SJCRH30 (cell line): ENCODE results near the gene RIMS1. TPM values are rescaled to one million over a fixed set of nuclear protein-coding genes. Genes with fewer than 3 reads are reported as not detected.

Experiments used
- DNase-seq, 2 experiments: peaks; one replicate each; pipeline ENCODE4 v3.0.0-alpha.2; 2015 to 2020
- H3K27ac ChIP-seq: fragments of 250-450 bp; sonication (Bioruptor Pico); 2 replicates; pipeline ENCODE4 v1.5.1; 2020; ENCODE audit warnings: mild to moderate bottlenecking, moderate library complexity
- H3K27me3 ChIP-seq: fragments of 250-450 bp; sonication (Bioruptor Pico); 2 replicates; pipeline ENCODE4 v1.5.1; 2020; ENCODE audit warnings: mild to moderate bottlenecking, moderate library complexity
- H3K36me3 ChIP-seq: fragments of 250-450 bp; sonication (Bioruptor Pico); 2 replicates; pipeline ENCODE4 v1.5.1; 2020; ENCODE audit warnings: mild to moderate bottlenecking, moderate library complexity
- H3K4me1 ChIP-seq: fragments of 250-450 bp; sonication (Bioruptor Pico); 2 replicates; pipeline ENCODE4 v1.5.1; 2020; ENCODE audit warnings: mild to moderate bottlenecking, moderate library complexity
- H3K4me3 ChIP-seq: fragments of 250-450 bp; sonication (Bioruptor Pico); 2 replicates; pipeline ENCODE4 v1.5.1; 2020; ENCODE audit warnings: mild to moderate bottlenecking, moderate library complexity
- H3K9me3 ChIP-seq: fragments of 250-450 bp; sonication (Bioruptor Pico); replicated peaks from 2 replicates; pipeline ENCODE4 v1.5.1; 2020; ENCODE audit warnings: mild to moderate bottlenecking, moderate library complexity
- total RNA-seq: library from RNA; depleted of rRNA; stranded (reverse); fragments of >200 nt; shearing (Covaris generic); gene quantifications from 2 replicates; pipeline ENCODE4 v1.2.3, GENCODE V29; 2014

Gene RIMS1
- total RNA-seq, 1 experiment from 2014 or later, result 0.24 TPM

GRCh38 chr6:72102561-72102960 is 216.2 kb downstream of the RIMS1 start:
- no peak overlapping the region for H3K4me3 ChIP-seq
- H3K36me3 ChIP-seq, result no peaks in the 10 kb centered on the region
- H3K9me3 ChIP-seq, result no peaks in the 10 kb centered on the region
- no peak for DNase-seq
- no peaks in the 10 kb centered on the region for H3K27me3 ChIP-seq
- no peak overlapping the region for H3K27ac ChIP-seq
- no peaks in the 10 kb centered on the region for H3K4me1 ChIP-seq

- no peak overlapping the region for H3K4me3 ChIP-seq
- H3K4me1 ChIP-seq, result peaks cover 5% of the 10 kb centered on the region; the same call in 1 of the 2 replicates
- H3K36me3 ChIP-seq, result no peaks in the 10 kb centered on the region
- peak; percentile 35 to 53 for DNase-seq
- no peaks in the 10 kb centered on the region for H3K9me3 ChIP-seq
- H3K27ac ChIP-seq, result no peak overlapping the region
- no peaks in the 10 kb centered on the region for H3K27me3 ChIP-seq
Measured at GRCh38 chr6:72111611-72112010, 225.3 kb downstream of the RIMS1 start.

- H3K27ac ChIP-seq, result no peak overlapping the region
- H3K4me1 ChIP-seq, result no peaks in the 10 kb centered on the region
- no peaks in the 10 kb centered on the region for H3K36me3 ChIP-seq
- no peak for DNase-seq
- no peaks in the 10 kb centered on the region for H3K27me3 ChIP-seq
- H3K9me3 ChIP-seq, result no peaks in the 10 kb centered on the region
- H3K4me3 ChIP-seq, result no peak overlapping the region
Measured at GRCh38 chr6:72130327-72130726, 244.0 kb downstream of the RIMS1 start.

GRCh38 chr6:72132427-72132826 is 246.1 kb downstream of the RIMS1 start:
- H3K27ac ChIP-seq, result no peak overlapping the region
- H3K36me3 ChIP-seq, result no peaks in the 10 kb centered on the region
- H3K27me3 ChIP-seq, result no peaks in the 10 kb centered on the region
- no peaks in the 10 kb centered on the region for H3K4me1 ChIP-seq
- no peak for DNase-seq
- no peak overlapping the region for H3K4me3 ChIP-seq
- H3K9me3 ChIP-seq, result no peaks in the 10 kb centered on the region

- Histone ChIP-seq H3K4me3 (no peak overlapping the region), H3K27me3 (no peaks in the 10 kb centered on the region), H3K4me1 (no peaks in the 10 kb centered on the region), H3K27ac (no peak overlapping the region), H3K9me3 (no peaks in the 10 kb centered on the region), H3K36me3 (no peaks in the 10 kb centered on the region)
- no peak for DNase-seq
Measured at GRCh38 chr6:72132851-72133250, 246.5 kb downstream of the RIMS1 start.

GRCh38 chr6:72133324-72133723 is 247.0 kb downstream of the RIMS1 start:
- Histone ChIP-seq H3K4me1 (no peaks in the 10 kb centered on the region), H3K27me3 (no peaks in the 10 kb centered on the region), H3K9me3 (no peaks in the 10 kb centered on the region), H3K36me3 (no peaks in the 10 kb centered on the region), H3K27ac (no peak overlapping the region), H3K4me3 (no peak overlapping the region)
- DNase-seq, result no peak

GRCh38 chr6:72140795-72141194 is 254.4 kb downstream of the RIMS1 start:
- Histone ChIP-seq H3K9me3 (no peaks in the 10 kb centered on the region), H3K4me3 (no peak overlapping the region), H3K27ac (no peak overlapping the region), H3K27me3 (no peaks in the 10 kb centered on the region), H3K36me3 (no peaks in the 10 kb centered on the region), H3K4me1 (no peaks in the 10 kb centered on the region)
- peak in 1 of 2 experiments; percentile 14 for DNase-seq

- no peak for DNase-seq
- no peaks in the 10 kb centered on the region for H3K27me3 ChIP-seq
- no peaks in the 10 kb centered on the region for H3K9me3 ChIP-seq
- H3K27ac ChIP-seq, result no peak overlapping the region
- H3K4me3 ChIP-seq, result no peak overlapping the region
- H3K36me3 ChIP-seq, result no peaks in the 10 kb centered on the region
- no peaks in the 10 kb centered on the region for H3K4me1 ChIP-seq
Measured at GRCh38 chr6:72149715-72150114, 263.4 kb downstream of the RIMS1 start.

- H3K4me3 ChIP-seq, result no peak overlapping the region
- no peaks in the 10 kb centered on the region for H3K4me1 ChIP-seq
- no peak for DNase-seq
- no peak overlapping the region for H3K27ac ChIP-seq
- no peaks in the 10 kb centered on the region for H3K36me3 ChIP-seq
- H3K9me3 ChIP-seq, result no peaks in the 10 kb centered on the region
- H3K27me3 ChIP-seq, result no peaks in the 10 kb centered on the region
Measured at GRCh38 chr6:72151742-72152141, 265.4 kb downstream of the RIMS1 start.

- H3K4me1 ChIP-seq, result no peaks in the 10 kb centered on the region
- DNase-seq, result no peak
- no peaks in the 10 kb centered on the region for H3K27me3 ChIP-seq
- H3K36me3 ChIP-seq, result no peaks in the 10 kb centered on the region
- no peaks in the 10 kb centered on the region for H3K9me3 ChIP-seq
- H3K4me3 ChIP-seq, result no peak overlapping the region
- no peak overlapping the region for H3K27ac ChIP-seq
Measured at GRCh38 chr6:72175916-72176315, 289.6 kb downstream of the RIMS1 start.

- Histone ChIP-seq H3K4me1 (no peaks in the 10 kb centered on the region), H3K27me3 (no peaks in the 10 kb centered on the region), H3K27ac (no peak overlapping the region), H3K4me3 (no peak overlapping the region), H3K9me3 (no peaks in the 10 kb centered on the region), H3K36me3 (no peaks in the 10 kb centered on the region)
- DNase-seq, result no peak
Measured at GRCh38 chr6:72182337-72183246, 296.2 kb downstream of the RIMS1 start.

GRCh38 chr6:72203983-72204382 is 317.6 kb downstream of the RIMS1 start:
- no peak overlapping the region for H3K27ac ChIP-seq
- H3K27me3 ChIP-seq, result no peaks in the 10 kb centered on the region
- H3K4me3 ChIP-seq, result no peak overlapping the region
- H3K4me1 ChIP-seq, result no peaks in the 10 kb centered on the region
- no peak for DNase-seq
- no peaks in the 10 kb centered on the region; the same call in 1 of the 2 replicates for H3K9me3 ChIP-seq
- no peaks in the 10 kb centered on the region for H3K36me3 ChIP-seq

GRCh38 chr6:72205500-72205899 is 319.1 kb downstream of the RIMS1 start:
- no peaks in the 10 kb centered on the region for H3K36me3 ChIP-seq
- no peak overlapping the region for H3K27ac ChIP-seq
- no peaks in the 10 kb centered on the region for H3K27me3 ChIP-seq
- no peak overlapping the region for H3K4me3 ChIP-seq
- no peaks in the 10 kb centered on the region for H3K9me3 ChIP-seq
- DNase-seq, result no peak
- no peaks in the 10 kb centered on the region for H3K4me1 ChIP-seq

- Histone ChIP-seq H3K4me3 (no peak overlapping the region), H3K36me3 (no peaks in the 10 kb centered on the region), H3K27ac (no peak overlapping the region), H3K4me1 (no peaks in the 10 kb centered on the region), H3K9me3 (no peaks in the 10 kb centered on the region), H3K27me3 (no peaks in the 10 kb centered on the region)
- no peak for DNase-seq
Measured at GRCh38 chr6:72206606-72207005, 320.3 kb downstream of the RIMS1 start.

GRCh38 chr6:72212686-72213085 is 326.3 kb downstream of the RIMS1 start:
- Histone ChIP-seq H3K27ac (no peak overlapping the region), H3K4me1 (no peaks in the 10 kb centered on the region), H3K4me3 (no peak overlapping the region), H3K9me3 (no peaks in the 10 kb centered on the region), H3K36me3 (no peaks in the 10 kb centered on the region), H3K27me3 (no peaks in the 10 kb centered on the region)
- DNase-seq, result no peak

GRCh38 chr6:72213654-72214053 is 327.3 kb downstream of the RIMS1 start:
- no peak for DNase-seq
- Histone ChIP-seq H3K27ac (no peak overlapping the region), H3K36me3 (no peaks in the 10 kb centered on the region), H3K4me3 (no peak overlapping the region), H3K4me1 (no peaks in the 10 kb centered on the region), H3K27me3 (no peaks in the 10 kb centered on the region), H3K9me3 (no peaks in the 10 kb centered on the region)
